Uterus (tissue), 2 donors: ENCODE data around the gene LMBR1.

Experiments
- CTCF ChIP-seq, 4 experiments: fragments of 200-600 bp in 2 of 4; fragments of 450-650 bp in 2 of 4; sonication (generic) in 2 of 4; IDR thresholded peaks; one replicate each; pipeline ENCODE4 v1.5.1; 2016 to 2019; ENCODE audit warnings: antibody characterized with exemption in 4 of 4, mild to moderate bottlenecking in 2 of 4, moderate library complexity in 1 of 4
- POLR2A ChIP-seq, 2 donors: fragments of 450-650 bp; IDR thresholded peaks; one replicate each; pipeline ENCODE4 v1.6.1; 2016; ENCODE audit warnings: antibody characterized with exemption in 2 of 2, mild to moderate bottlenecking in 1 of 2, moderate library complexity in 1 of 2

DNA sequence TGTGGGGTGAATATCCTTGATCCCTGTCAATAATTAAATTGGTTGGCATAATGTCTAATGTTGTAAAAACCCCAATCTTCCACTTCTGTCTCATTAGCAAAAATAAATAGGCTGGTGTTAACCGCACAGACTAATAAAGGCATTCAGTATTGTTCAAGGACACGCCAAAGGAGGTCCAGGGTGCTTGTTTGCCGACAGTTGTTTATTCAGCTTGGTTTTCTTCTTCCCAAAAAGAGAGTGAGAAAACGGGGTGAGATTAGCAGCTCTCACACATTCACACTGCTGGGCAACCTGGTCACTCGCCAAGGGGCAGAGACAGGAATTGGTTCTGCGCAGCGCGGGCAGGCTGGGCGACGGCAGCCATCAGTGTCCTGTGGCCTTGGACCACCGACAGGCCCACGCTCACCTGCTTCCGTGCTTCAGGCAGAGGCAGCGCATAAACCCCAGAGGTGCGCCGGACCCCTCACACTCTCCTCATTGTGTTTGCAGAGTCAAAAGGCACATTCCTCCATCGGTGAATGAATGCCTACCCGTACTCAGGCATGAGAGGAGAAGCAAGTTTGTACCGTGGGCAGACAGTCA is 26.2 kb upstream of the LMBR1 start:
- TF ChIP-seq CTCF (IDR thresholded peaks at IDR 0.05) (no peak), POLR2A (IDR thresholded peaks at IDR 0.05) (no peak)
